Dermis microvascular lymphatic vessel endothelial cell (primary cell): ENCODE data around the gene ING5. TPM values are rescaled to one million over a fixed set of nuclear protein-coding genes. Genes with fewer than 3 reads are reported as not detected.
"Not testable (repeated sequence)": the region's sequence is repeated elsewhere in the genome, so short reads cannot be mapped to it uniquely, and the experiment has no call there.

Experiments used
- DNase-seq, 2 donors: peaks; one replicate each; pipeline versions ENCODE4 v3.0.0 to v3.0.0-alpha.2; 2010; ENCODE audit warnings: low read depth in 2 of 2
- total RNA-seq: library from RNA; depleted of rRNA; stranded (reverse); fragments of >200 nt; gene quantifications from 2 replicates; pipeline ENCODE4 v1.2.1, GENCODE V29; 2014

ING5 gene
- total RNA-seq = 16.7 and 27.4 TPM in 2 replicates

GRCh38 chr2:241701399-241702154, at the start of gene ING5:
TSS of gene ING5 (plus strand) at chr2:241702039. CDS start at chr2:241702066, 27 bp downstream.
- peak; percentile 68 to 94 for DNase-seq

DNA sequence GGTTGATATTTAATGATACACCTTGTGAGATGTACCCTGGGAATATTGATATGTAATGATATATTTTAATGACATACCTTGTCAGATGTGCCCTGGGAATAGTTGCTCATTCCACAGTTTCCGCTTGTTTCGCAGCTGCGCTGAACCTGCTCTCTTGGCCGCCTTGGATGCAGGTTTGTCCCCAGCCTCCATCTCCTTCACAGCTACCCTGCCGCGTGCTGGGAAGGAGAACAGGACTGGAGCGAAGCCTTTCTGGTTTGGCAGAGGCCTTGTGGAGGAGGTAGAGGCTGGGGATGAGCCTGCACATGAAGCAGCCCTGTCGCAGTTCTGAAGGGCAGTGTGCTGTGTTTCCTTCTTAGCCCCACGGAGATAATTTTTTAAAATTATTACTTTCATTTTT, 49.7 kb upstream of the ING5 start:
- no peak for DNase-seq

DNA sequence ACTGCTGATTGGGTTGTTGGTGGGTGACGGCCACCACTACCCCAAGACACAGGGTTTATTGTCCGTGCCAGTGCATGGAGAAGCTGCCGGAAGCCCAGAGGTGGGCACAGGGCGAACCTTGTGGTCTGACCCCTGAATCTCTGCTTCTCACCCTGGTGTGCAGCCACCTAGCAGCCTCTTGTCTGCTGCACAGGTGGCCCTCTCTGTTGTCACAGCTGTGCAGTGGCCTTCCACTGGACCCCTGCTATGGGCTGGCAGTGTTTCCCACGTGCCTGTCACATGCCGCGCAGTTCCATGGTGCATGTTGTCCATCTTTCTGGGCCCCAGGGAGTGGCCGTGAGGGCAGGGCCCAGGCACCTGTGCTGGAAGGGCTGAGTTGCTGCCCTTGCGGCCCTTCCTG, 49.1 kb upstream of the ING5 start:
- DNase-seq = no peak

- no peak for DNase-seq
These were observed 48.6 kb upstream of the ING5 start for GRCh38 chr2:241653210-241653750.

- no peak for DNase-seq
These were observed 47.3 kb upstream of the ING5 start for GRCh38 chr2:241654551-241654950.

DNA sequence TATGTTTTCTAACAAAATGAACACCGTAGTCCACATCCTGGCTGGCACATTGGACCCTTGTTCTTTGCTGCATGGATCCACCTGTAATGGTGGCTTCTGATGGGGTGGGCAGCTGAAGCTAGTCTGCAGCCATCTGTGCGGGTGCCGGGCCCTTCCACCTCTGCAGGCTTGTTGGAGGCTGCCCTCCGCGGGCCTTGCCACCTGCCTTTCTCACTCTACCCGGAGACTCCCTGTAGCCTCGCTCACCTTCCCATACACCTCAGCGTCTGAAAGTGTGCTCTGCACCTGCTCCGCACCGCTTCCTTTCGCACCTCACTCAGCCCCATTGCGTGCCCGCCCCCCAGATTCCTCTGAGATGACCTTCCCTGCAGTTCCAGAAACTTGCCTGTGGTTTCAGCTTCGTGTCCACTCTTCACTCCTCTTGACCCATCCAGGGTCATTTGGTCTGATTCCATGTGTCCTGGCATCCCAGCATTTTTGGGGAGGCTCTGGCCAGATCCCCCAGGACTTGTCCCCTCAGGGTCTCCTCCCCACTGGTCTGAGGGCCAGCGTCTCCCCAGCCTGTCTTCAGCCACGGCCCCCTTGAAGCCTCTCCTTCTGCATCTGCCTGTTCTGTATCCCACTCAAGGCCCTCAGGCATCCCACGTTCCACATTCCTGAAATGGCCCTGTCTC, 46.2 kb upstream of the ING5 start:
- DNase-seq = no peak

DNA sequence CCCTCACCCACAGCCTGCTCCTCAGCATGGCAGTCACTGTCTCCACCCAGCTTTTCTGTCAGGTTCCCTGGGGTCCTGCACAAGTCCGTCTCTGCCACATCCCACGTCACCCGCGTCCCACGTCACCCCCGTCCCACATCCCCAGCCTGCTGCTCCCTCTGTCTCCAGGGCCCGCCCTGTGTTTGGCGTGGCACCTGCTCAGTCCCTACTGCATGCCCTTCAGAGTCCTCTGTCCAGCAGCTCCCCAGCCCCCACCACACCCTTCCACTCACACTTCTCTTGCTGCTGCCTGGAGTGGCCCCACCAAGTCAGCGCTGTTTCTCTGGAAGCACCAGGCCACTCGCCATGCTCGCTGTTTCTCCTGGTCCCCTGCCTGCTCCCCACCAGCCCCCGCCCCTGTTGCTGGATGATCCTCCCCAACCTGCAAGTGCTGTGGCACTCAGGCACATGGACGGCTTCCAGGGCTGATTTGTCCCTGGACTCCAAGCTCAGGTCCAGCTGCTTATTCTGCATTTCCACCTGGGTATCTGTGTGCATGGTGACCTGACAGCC, 45.6 kb upstream of the ING5 start:
- no peak for DNase-seq

DNA sequence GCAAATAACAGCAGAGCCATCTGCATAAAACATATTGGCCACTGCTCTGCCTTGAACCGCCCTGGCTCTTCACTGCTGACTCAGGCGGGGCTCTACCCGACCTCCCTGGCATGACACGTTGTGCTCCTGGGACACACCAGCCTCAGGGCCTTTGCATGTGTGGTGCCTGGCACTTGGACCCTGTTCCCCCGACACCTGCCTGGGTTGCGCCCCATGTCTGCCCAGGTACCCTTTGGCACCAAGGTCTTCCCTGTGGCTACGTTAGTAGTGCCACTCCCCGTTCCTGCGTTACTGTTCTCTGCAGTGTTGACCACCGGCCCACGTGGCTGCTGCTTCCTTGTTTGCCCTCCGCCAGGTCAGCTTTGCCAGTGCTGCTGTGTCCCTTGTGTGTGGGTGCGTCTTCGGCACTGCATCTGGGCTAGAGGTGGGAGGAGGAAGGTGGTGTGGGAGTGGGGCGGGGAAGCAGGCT, 44.0 kb upstream of the ING5 start:
- no peak for DNase-seq

DNA sequence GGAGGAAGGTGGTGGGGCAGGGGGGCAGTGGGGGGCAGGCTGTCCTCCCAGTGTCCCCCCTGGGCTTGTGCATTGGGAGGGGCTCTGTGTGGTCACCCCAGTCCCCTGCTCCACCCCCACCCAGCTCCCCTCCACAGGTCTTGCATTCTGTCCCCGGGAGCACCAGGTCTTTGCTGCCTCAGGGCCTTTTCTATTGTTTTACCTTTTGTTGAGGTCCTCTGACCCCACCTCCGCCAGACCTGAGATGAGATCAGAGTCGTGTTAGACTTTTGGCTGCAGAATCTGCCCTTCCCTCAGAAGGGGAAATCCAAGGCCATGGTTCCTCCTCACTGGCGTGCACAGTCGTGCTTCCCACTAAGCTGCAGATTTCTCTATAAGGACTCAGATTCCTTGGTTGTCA, 43.5 kb upstream of the ING5 start:
- no peak for DNase-seq

GRCh38 chr2:241659150-241659739, 42.6 kb upstream of the ING5 start:
- DNase-seq = peak; percentile 52 to 77

GRCh38 chr2:241660593-241661213, 41.1 kb upstream of the ING5 start:
- no peak for DNase-seq

DNA sequence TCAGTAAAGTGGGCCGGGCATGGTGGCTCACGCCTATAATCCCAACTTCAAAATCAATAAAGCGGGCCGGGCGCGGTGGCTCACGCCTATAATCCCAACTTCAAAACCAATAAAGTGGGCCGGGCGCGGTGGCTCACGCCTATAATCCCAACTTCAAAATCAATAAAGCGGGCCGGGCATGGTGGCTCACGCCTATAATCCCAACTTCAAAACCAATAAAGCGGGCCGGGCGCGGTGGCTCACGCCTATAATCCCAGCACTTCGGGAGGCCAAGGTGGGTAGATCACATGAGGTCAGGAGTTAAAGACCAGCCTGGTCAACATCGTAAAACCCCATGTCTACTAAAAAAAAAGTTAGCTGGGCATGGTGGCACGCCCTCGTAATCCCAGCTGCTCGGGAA, 39.1 kb upstream of the ING5 start:
- not testable (repeated sequence) for DNase-seq

DNA sequence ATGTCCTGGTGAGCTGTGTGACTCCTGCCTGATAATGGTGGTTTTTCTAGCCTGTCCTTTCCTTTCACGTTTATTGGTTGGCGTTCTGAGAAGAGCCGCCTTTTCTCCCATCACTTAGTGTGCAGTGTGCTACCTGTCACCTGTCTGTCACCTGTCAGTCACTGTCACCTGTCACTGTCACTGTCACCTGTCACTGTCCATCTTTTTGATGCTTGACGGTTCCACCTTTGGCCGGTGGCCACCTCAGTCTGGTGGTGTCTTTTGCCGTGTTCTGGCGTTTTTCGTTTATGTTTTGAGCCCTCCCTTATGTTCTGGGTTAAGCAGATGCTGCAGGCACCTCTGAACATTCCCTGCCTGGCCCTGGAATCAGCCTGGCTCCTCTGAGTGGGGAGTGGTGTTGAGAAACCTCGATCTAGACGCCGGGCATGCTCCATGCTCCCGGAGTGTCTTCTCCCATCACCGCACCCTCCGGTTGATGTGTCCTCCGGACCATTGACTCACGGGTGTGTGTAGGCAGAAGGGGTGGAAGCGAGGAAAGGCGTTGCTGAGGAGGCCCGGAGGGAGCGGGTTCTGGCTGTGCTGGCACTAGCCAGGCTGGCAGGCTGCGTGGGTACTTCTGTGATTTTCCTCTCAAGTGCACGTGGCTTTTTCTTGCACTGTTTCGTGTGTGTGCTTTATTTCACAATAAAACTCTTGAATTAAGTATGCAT, 36.0 kb upstream of the ING5 start:
- no peak for DNase-seq

DNA sequence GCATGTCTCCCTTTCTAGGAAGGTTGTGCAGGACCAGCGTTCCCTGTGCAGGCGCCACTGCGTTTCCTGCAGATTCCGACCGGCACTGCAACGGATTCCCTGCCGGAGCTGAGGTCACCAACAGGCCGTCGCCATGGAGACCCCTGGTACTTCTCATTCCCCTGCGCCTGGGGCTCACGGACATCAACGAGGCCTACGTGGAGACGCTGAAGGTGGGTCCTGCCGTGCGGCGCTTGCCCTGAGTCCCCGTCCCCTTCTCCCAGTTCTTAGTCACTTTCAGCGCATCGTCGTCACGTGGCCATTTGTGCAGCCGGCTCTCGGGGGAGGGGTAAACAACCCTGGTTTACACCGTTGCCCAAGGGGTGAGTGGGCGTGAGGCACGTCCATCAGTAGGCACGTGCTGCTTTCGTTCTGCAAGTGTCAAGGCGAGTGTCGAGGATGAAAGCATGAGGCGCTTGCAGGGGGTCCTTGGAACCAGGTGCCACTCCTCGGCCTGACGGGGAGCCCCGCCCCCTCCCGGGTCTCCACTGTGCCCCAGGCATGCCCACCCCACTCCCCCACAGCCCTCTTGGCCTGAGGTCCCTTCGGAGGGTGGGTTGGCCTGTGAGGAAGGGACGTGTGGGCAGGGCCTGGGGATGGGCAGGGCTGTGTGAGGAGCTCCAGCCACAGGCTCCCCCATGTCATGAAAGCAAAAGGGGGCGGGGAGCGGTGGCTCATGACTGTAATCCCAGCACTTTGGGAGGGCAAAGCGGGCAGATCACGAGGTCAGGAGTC, 35.0 kb upstream of the ING5 start:
- DNase-seq = peak in 1 of 2 donors; percentile 81

GRCh38 chr2:241668354-241668753, 33.5 kb upstream of the ING5 start:
- no peak for DNase-seq

GRCh38 chr2:241668839-241669238, 33.0 kb upstream of the ING5 start:
- no peak for DNase-seq

DNA sequence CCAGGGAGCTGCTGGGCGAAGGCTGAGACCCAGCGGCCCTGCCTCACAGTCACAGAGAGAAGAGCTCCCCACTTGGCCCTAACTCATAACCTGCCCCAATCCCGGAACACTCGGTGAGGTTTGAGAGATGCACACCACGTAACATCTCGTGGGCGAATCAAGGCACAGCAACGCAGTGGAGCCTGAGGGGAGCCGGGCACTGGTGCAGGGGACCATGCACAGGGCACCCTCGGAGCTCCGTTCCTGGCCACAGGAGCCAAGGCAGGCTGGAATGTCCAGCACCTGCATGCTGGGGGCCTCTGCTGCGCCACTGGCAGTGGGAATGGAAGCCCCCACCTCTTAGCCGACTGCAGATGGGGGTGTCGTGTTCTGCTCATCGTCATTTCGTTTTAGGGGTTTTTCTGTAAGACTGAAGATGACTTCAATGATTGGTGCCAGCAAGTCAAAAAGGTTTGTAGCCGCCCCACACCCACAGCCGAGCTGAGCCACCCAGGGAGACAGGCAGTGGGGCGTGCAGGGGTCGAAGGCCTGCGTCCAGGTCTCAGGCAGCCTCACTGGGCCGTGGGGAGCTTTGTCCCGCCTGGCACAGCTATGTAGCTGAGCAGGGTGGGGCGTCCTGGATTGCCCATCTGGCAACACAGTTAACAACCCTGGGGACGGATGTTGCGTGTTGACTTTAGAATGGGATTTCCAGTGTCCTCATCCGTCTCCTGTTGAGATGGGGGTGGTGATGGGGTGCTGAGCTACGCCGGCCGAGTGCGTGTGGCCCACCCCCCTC, 31.3 kb upstream of the ING5 start:
- DNase-seq = no peak

GRCh38 chr2:241671457-241672240, 30.2 kb upstream of the ING5 start:
- DNase-seq = no peak
